Ishikawa (cell line): ENCODE measurements around the gene FHL2.

Experiments
- CEBPB ChIP-seq: IDR thresholded peaks from 2 replicates; pipeline ENCODE4 v1.6.1; 2012
- CREB1 ChIP-seq: IDR thresholded peaks from 2 replicates; pipeline ENCODE4 v1.6.1; 2012; ENCODE audit warnings: low read depth
- EGR1 ChIP-seq: IDR thresholded peaks from 2 replicates; pipeline ENCODE4 v1.6.1; 2012
- EP300 ChIP-seq: IDR thresholded peaks from 2 replicates; pipeline ENCODE4 v1.6.1; 2012; ENCODE audit warnings: borderline replicate concordance
- FOXM1 ChIP-seq: IDR thresholded peaks from 2 replicates; pipeline ENCODE4 v1.6.1; 2012; ENCODE audit warnings: low read depth, borderline replicate concordance
- MAX ChIP-seq: IDR thresholded peaks from 2 replicates; pipeline ENCODE4 v1.6.1; 2012
- NFIC ChIP-seq: IDR thresholded peaks from 2 replicates; pipeline ENCODE4 v1.6.1; 2012
- RAD21 ChIP-seq: IDR thresholded peaks from 2 replicates; pipeline ENCODE4 v1.6.1; 2012; ENCODE audit warnings: low read depth
- REST ChIP-seq: IDR thresholded peaks from 2 replicates; pipeline ENCODE4 v1.6.1; 2012; ENCODE audit warnings: low read depth, mild to moderate bottlenecking
- TAF1 ChIP-seq: IDR thresholded peaks from 2 replicates; pipeline ENCODE4 v1.6.1; 2012; ENCODE audit warnings: low read depth, mild to moderate bottlenecking
- TCF12 ChIP-seq: IDR thresholded peaks from 2 replicates; pipeline ENCODE4 v1.6.1; 2012; ENCODE audit warnings: low read depth
- TEAD4 ChIP-seq: IDR thresholded peaks from 2 replicates; pipeline ENCODE4 v1.6.1; 2012
- USF1 ChIP-seq: IDR thresholded peaks from 2 replicates; pipeline ENCODE4 v1.6.1; 2012
- YY1 ChIP-seq: IDR thresholded peaks from 2 replicates; pipeline ENCODE4 v1.6.1; 2012; ENCODE audit warnings: low read depth
- ZBTB7A ChIP-seq: IDR thresholded peaks from 2 replicates; pipeline ENCODE4 v1.6.1; 2012; ENCODE audit warnings: low read depth

FHL2 gene

GRCh38 chr2:105391763-105392662 lies 6.8 kb downstream of the FHL2 start:
- no peak for TF ChIP-seq NFIC
- TF ChIP-seq ZBTB7A, result no peak
- no peak for TF ChIP-seq TAF1
- no peak for TF ChIP-seq CEBPB
- no peak for TF ChIP-seq TEAD4
- TF ChIP-seq REST, result no peak
- no peak for TF ChIP-seq EP300
- no peak for TF ChIP-seq FOXM1
- no peak for TF ChIP-seq EGR1
- no peak for TF ChIP-seq CREB1
- TF ChIP-seq RAD21, result no peak
- no peak for TF ChIP-seq YY1
- TF ChIP-seq MAX, result no peak
- TF ChIP-seq USF1, result no peak
- no peak for TF ChIP-seq TCF12

GRCh38 chr2:105391058-105391627 lies 7.7 kb downstream of the FHL2 start:
- TF ChIP-seq TEAD4, result peak; percentile 22; the same call in 1 of the 2 replicates
- TF ChIP-seq MAX, result no peak

GRCh38 chr2:105390454-105390853 lies 8.4 kb downstream of the FHL2 start:
- no peak for TF ChIP-seq MAX

GRCh38 chr2:105388971-105389381 lies 9.9 kb downstream of the FHL2 start:
- no peak for TF ChIP-seq REST
- no peak for TF ChIP-seq USF1
- no peak for TF ChIP-seq EGR1
- TF ChIP-seq CREB1, result no peak
- TF ChIP-seq MAX, result no peak

- no peak for TF ChIP-seq USF1
- no peak for TF ChIP-seq EGR1
- no peak for TF ChIP-seq TAF1
- no peak for TF ChIP-seq TEAD4
- no peak for TF ChIP-seq TCF12
- no peak for TF ChIP-seq RAD21
- TF ChIP-seq REST, result no peak
- no peak for TF ChIP-seq EP300
- TF ChIP-seq ZBTB7A, result no peak
- TF ChIP-seq CREB1, result no peak
- no peak for TF ChIP-seq FOXM1
- TF ChIP-seq YY1, result no peak
- no peak for TF ChIP-seq NFIC
- no peak for TF ChIP-seq MAX
- no peak for TF ChIP-seq CEBPB
These were observed 11.6 kb downstream of the FHL2 start for GRCh38 chr2:105387225-105387624.
